NOMO-1 treated with DMSO at 0.1 percent for 48 hours (cell line): ENCODE results near the gene OLR1.

ENCODE experiments used
- DNase-seq: peaks from one replicate; lab custom pipeline; 2025; ENCODE audit not compliant: unreplicated experiment; lab: John Stamatoyannopoulos, UW

The OLR1 gene

GRCh38 chr12:10154145-10154496 is 17.8 kb downstream of the OLR1 start:
- DNase-seq, result no peak

GRCh38 chr12:10153271-10154144 is 18.4 kb downstream of the OLR1 start:
- peak; percentile 68 for DNase-seq

- DNase-seq, result no peak
These were observed 20.3 kb downstream of the OLR1 start for GRCh38 chr12:10151621-10152020.

GRCh38 chr12:10147714-10148403 is 24.1 kb downstream of the OLR1 start:
- DNase-seq, result no peak

- DNase-seq, result no peak
These were observed 28.8 kb downstream of the OLR1 start for GRCh38 chr12:10142976-10143589.

- DNase-seq, result peak; percentile 85
These were observed 31.9 kb downstream of the OLR1 start for GRCh38 chr12:10140001-10140400.

GRCh38 chr12:10136637-10137205 is 35.2 kb downstream of the OLR1 start:
- DNase-seq, result no peak

- DNase-seq, result no peak
These were observed 36.8 kb downstream of the OLR1 start for GRCh38 chr12:10135126-10135525.

- DNase-seq, result no peak
These were observed 39.0 kb downstream of the OLR1 start for GRCh38 chr12:10132850-10133370.

- peak; percentile 79 for DNase-seq
These were observed 40.7 kb downstream of the OLR1 start for GRCh38 chr12:10131111-10131690.

GRCh38 chr12:10130042-10130441 is 41.9 kb downstream of the OLR1 start, which contains the start of gene CLEC7A:
TSS of gene CLEC7A (minus strand) at chr12:10130199. CDS start at chr12:10130082, 117 bp downstream.
- peak; percentile 94 for DNase-seq

GRCh38 chr12:10128687-10129086 is 43.2 kb downstream of the OLR1 start:
- DNase-seq, result peak; percentile 99

- DNase-seq, result no peak
These were observed 45.5 kb downstream of the OLR1 start for GRCh38 chr12:10126413-10126812.

GRCh38 chr12:10122689-10123088 is 49.2 kb downstream of the OLR1 start:
- DNase-seq, result no peak

- DNase-seq, result peak; percentile 92
These were observed 50.7 kb downstream of the OLR1 start for GRCh38 chr12:10121278-10121677.

GRCh38 chr12:10119066-10119465 is 52.9 kb downstream of the OLR1 start:
- no peak for DNase-seq

GRCh38 chr12:10115890-10116289 is 56.0 kb downstream of the OLR1 start:
- no peak for DNase-seq

- no peak for DNase-seq
These were observed 56.6 kb downstream of the OLR1 start for GRCh38 chr12:10115311-10115710.

- DNase-seq, result no peak
These were observed 58.0 kb downstream of the OLR1 start for GRCh38 chr12:10113920-10114319.

GRCh38 chr12:10113075-10113474 is 58.9 kb downstream of the OLR1 start:
- no peak for DNase-seq

- no peak for DNase-seq
These were observed 60.5 kb downstream of the OLR1 start for GRCh38 chr12:10111451-10111850.
